K562 (cell line): ENCODE data around the gene ADGRB3. TPM values are rescaled to one million over a fixed set of nuclear protein-coding genes. Genes with fewer than 3 reads are reported as not detected.

Source experiments
- ARID1B ChIP-seq: fragments of 450-650 bp; IDR thresholded peaks from 2 replicates; pipeline ENCODE4 v1.6.1; 2016; ENCODE audit warnings: antibody characterized with exemption, mild to moderate bottlenecking, inconsistent platforms
- ETS2 ChIP-seq: IDR thresholded peaks from 2 replicates; pipeline ENCODE4 v1.6.1; 2016; ENCODE audit warnings: borderline replicate concordance, missing genetic modification characterization, mild to moderate bottlenecking, moderate library complexity, missing compliant biosample characterization; ENCODE audit not compliant: poor library complexity, severe bottlenecking
- MTA3 ChIP-seq: fragments of 450-650 bp; formaldehyde crosslinking; IDR thresholded peaks from 2 replicates; pipeline ENCODE4 v1.6.1; 2017; ENCODE audit warnings: mild to moderate bottlenecking, borderline replicate concordance
- NCOA4 ChIP-seq: fragments of 450-650 bp; IDR thresholded peaks from 2 replicates; pipeline ENCODE4 v1.6.1; 2018; ENCODE audit warnings: mild to moderate bottlenecking; ENCODE audit not compliant: partially characterized antibody
- PRDM10 ChIP-seq: fragments of 450-650 bp; IDR thresholded peaks from 2 replicates; pipeline ENCODE4 v1.6.1; 2018; ENCODE audit not compliant: partially characterized antibody
- SMARCC2 ChIP-seq: fragments of 450-650 bp; IDR thresholded peaks from 2 replicates; pipeline ENCODE4 v1.6.1; 2017; ENCODE audit warnings: antibody characterized with exemption, moderate library complexity, mild to moderate bottlenecking, low read depth
- polyA plus RNA-seq, 8 experiments: library from polyadenylated mRNA; depleted of rRNA in 4 of 8; stranded (reverse) in 5 of 8; unstranded in 3 of 8; fragments of >200 nt; fragmentation: Nextera tagmentation in 2 of 8; fragmentation: Illumina TruSeq in 1 of 8; extraction: Ambion mirVana in 2 of 8; extraction: Trizol in 1 of 8; gene quantifications; 2 replicates each; pipeline versions ENCODE4 v1.2.1 to v1.2.3, GENCODE V29; 2011 to 2014; ENCODE audit warnings: inconsistent platforms in 1 of 8, missing spikeins in 1 of 8
- total RNA-seq, 7 experiments: library from RNA; depleted of rRNA in 6 of 7; stranded (reverse); fragments of >200 nt in 6 of 7; fragmentation: Illumina TruSeq in 2 of 7; extraction: Trizol in 2 of 7; gene quantifications; 2 replicates each; pipeline versions ENCODE4 v1.2.1 to v1.2.3, GENCODE V29; 2011 to 2021; ENCODE audit warnings: low replicate concordance in 1 of 7
- TF ChIP-seq, protein P1 (sequence below), 2 experiments: fragments of 200-800 bp in 1 of 2; sonication (Bioruptor generic) in 1 of 2; sonication (generic) in 1 of 2; formaldehyde crosslinking in 1 of 2; IDR thresholded peaks in 1 of 2; conservative IDR thresholded peaks in 1 of 2; 2 replicates each; pipeline versions ENCODE4 v1.5.0 to v1.6.1; 2016 to 2020; ENCODE audit warnings: missing compliant biosample characterization in 1 of 2, missing genetic modification characterization in 1 of 2, missing genetic modification reagents in 1 of 2

The ADGRB3 gene
- total and polyA plus RNA-seq, 9 of the 15 experiments (the other 6 are each of a cell fraction or from before 2014, with no cell fraction given): 0.90 to 7.8 (median 2.4) TPM

DNA sequence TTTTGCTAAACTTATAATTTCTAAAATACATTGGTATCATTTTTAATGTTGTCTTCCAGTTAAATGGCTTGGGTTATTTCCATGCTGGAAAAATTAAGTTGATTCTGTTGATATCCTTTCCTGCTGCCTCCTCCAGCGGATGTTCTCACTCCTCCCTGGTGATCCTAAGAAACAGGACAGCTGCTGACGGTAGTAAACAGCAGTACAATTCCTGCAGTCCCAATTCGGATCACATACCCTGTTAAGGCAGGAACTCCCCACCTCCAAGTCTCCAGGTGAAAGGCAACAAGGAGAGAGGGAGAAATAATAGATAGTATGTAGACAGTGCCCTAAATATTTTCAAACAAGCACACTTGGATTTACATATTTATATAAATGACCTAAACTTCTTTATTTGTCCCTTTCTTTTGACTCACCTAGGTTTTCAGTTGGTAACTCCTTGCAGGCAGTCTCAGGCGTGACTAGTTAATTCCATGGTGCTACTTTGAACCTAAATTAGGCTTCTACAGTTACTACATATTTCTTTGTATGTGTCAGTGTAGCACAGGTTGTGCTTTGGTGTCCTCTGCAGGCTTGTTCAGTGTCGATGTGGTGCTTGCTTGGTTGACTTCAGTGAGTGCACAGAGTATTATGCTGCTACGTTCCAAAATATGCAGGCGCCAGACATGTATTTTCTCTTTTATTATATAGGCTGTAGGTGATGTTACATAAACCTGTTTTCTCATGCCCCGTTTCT, 126.0 kb downstream of the ADGRB3 start (continued):
- TF ChIP-seq ETS2 (tag) (no peak), SMARCC2 (peak; percentile 70; the same call in 1 of the 2 replicates), ARID1B (no peak), PRDM10 (peak; percentile 37), MTA3 (no peak), NCOA4 (no peak)
- TF ChIP-seq, protein P1, sequence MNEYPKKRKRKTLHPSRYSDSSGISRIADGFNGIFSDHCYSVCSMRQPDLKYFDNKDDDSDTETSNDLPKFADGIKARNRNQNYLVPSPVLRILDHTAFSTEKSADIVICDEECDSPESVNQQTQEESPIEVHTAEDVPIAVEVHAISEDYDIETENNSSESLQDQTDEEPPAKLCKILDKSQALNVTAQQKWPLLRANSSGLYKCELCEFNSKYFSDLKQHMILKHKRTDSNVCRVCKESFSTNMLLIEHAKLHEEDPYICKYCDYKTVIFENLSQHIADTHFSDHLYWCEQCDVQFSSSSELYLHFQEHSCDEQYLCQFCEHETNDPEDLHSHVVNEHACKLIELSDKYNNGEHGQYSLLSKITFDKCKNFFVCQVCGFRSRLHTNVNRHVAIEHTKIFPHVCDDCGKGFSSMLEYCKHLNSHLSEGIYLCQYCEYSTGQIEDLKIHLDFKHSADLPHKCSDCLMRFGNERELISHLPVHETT (CRISPR knock-in tag; conservative IDR thresholded peaks at IDR 0.05 in 1 of 2, IDR thresholded peaks at IDR 0.05 in 1 of 2): no peak
- TF ChIP-seq, all 486 proteins: peak for 26
